NCI-H1436 treated with DMSO at 0.1 percent for 48 hours (cell line): ENCODE measurements around the gene CALD1.

ENCODE experiments used
- DNase-seq: peaks from one replicate; lab custom pipeline; 2025; lab: John Stamatoyannopoulos, UW

The CALD1 gene, protein sequence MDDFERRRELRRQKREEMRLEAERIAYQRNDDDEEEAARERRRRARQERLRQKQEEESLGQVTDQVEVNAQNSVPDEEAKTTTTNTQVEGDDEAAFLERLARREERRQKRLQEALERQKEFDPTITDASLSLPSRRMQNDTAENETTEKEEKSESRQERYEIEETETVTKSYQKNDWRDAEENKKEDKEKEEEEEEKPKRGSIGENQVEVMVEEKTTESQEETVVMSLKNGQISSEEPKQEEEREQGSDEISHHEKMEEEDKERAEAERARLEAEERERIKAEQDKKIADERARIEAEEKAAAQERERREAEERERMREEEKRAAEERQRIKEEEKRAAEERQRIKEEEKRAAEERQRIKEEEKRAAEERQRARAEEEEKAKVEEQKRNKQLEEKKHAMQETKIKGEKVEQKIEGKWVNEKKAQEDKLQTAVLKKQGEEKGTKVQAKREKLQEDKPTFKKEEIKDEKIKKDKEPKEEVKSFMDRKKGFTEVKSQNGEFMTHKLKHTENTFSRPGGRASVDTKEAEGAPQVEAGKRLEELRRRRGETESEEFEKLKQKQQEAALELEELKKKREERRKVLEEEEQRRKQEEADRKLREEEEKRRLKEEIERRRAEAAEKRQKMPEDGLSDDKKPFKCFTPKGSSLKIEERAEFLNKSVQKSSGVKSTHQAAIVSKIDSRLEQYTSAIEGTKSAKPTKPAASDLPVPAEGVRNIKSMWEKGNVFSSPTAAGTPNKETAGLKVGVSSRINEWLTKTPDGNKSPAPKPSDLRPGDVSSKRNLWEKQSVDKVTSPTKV

DNA sequence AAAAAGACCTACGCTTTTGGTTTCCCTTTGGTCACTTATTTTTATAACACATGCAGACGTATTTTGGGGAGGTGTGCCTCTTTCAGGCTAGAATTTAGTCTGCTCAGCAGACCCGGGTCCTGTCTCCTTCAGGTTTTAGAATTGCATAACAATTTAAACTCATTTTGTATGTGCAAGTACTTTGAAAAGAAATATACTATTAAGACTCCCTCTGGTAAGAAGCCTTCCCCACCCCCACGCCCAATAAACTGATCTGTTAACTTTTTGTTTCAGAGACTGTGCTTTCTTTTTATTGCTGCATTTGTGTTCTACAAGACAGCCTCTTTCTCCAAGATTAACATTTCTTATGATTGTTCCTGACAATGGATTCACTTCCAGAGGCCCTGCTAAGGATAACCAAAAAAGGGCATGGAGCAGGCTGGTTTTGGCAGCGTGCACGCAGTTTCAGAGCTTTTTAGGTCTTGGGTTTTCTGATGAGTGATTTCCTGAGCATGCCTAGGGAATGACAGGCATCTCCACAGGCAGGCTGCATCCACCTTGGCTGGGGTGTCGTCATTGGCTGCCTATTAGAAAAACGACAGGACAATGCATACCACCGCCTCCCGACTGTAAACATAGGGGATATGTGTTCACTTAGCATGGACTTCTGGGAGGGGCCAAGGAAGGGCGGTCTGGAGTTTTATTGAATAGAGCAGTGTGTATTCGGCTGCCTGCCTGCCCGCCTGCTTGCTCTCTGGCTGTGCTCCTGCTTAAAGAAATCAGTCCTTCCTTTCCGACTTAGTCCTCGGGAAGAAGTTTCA, at the start of gene CALD1:
Gene CALD1, plus strand, starts transcription at position 694 of the 800 bp plus-strand sequence. CDS start 88,100 bp downstream, outside the sequence.
- no peak for DNase-seq

DNA sequence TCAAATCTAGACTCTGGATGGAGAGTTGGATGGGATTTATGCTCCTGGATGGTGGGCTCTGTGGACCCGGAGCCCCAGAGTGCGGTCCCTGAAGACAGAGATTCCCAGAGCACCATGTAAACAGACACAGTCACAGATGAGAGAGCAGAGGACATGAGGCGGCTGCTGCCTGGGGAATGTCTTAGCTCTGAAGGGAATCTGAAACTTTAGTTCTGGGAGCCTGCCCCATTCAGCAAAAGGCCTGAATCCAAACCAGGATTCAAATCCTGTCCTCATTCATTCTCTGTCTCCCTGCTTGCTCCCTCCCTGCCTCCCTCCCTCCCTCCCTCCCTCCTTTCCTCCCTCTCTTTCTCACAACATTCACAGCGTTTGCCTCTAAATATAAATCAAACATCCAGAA, 49.5 kb upstream of the CALD1 start:
- no peak for DNase-seq

DNA sequence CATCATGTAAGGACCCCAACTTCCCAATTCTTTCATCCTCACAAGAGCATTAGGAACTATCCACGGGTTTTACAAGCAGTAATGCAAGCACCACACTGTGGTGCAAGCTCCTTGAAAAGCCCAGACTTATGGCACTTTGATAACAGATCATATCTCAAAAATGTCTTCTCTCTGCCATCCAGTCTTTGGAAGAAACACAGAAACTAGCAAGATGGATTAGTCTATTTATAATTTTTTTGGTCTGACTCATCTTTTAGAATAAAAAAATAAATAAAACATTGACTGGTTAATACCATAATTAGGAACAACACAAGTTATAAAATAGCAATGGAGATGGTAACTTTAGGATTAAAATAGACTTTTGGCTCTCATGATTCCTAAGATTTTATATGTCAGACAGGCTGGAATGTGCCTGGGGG, 49.0 kb upstream of the CALD1 start:
- DNase-seq = no peak

DNA sequence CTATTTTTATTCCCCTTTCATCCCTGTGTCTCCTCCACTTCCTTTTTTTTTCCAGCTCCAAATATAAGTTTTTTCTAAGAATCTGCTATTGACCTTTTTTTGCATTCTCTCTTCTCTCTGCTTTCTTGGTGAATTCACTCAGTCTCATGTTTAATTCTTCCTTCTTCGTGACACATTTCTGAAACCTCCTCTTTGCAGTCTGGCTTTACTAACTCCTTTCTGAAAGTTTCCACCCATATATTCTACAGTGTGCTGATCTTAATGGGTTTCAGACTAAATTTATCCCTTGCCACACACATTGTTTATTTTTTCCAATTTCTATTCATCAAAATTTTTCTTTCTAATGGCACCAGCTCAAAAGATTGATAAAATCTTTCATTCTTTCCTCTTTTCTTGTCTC, 47.8 kb upstream of the CALD1 start:
- no peak for DNase-seq

DNA sequence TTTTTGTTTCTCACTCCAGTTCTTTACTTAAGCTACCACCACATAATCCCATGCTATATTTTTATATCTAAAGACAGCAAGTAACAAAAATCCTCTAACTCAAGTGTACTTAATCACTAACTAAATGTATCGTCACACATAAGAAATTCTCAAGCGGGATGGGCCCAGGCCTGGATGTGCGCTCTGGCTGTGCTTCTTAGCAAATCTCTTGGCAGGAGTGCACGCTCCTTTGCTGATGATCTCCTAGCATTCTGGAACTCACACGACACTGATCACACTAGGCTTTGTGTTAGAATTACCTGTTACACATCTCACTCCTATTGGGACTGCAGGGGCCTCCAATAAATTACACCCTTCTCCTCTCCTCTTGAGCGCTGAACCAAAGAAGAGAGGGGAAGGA, 46.7 kb upstream of the CALD1 start:
- no peak for DNase-seq

DNA sequence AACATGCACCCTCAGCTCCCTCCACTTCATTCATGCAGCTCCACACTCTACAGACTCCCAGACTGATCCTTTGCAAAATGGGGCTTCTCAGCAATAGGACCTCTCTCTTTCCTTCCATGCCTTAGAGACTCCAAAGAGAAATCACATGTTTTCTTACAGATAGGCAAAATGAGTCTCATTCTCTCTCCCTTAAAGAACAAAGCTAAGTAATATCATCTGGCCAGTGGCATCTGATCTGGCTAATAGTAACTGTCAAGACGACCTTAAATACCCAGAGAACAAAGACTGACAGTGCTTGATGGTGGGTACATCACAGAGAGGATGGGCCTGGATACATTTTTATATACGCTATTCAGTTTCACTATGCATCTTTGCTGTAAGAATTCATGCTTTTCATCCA, 43.1 kb upstream of the CALD1 start:
- no peak for DNase-seq

DNA sequence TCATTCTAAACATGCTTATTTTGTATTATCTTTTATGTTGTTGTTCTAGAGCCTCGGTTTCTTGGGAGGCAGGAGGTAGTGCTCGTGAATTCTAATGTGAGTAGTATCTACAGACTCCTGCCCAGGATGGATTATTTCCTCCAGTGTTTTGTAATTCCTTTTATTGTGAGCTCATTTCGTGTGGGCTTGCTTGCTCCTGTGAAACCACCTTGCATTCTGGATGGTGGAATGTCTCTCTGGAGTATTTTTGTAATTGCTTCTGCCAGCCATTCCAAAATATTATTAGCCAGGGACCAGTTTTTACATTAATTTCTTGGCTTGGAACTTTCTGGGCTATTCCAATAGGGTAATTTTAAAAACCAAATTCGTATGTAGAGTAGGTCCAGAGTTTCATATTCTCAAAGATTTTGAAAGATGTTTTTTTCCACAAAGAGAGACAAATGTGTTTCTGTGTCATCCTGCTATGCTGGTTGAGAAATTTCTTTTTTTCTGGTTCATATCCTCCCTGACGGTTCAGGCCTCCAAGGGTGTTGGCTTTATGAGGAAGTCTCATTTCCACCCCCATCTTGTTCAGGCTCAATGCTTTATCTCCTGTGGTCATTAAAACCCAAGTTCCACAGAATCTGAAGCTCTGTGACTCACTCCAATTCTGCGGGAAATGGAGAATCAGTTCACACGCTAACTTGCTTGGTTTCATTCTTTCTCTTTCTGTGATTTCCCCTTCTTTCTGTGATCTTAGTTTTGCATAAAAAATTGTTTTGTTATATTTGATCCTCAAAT, 41.7 kb upstream of the CALD1 start:
- no peak for DNase-seq

DNA sequence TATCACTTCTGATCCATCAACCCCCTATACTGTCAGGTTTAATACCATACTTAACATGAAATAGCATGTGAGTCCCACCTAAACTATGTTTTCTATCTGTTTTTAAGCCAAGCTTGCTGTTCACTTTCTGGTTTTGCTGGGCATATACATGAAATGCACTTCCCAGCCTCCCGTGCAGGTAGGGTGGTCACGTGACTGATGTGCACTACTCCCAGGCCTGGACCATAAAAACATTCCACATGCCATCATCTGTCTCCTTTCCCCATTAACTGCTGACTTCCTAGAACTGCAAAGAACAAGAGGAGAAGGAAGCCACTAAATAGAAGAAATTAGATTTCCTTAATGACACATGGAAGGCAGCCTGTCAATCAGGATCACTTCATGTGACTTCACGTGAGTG, 40.1 kb upstream of the CALD1 start:
- DNase-seq = no peak

DNA sequence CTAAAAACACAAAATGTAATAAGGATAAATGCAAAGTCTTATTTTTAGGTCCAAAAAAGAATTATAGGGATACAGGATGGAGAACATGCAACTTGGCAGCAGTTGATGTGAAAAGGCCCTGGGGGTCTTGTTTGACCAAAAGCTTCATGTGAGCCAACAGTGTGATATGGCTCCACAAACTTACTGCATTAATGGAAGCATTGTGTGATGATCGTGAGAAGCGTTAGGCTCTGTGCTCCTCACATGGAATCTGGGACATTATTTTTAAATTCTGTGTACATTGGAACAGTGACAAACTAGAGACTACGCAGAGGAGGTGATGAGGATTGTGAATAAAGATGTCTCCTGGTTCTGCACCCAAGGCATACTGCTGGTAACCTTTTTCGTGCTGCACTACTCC, 39.1 kb upstream of the CALD1 start:
- no peak for DNase-seq

DNA sequence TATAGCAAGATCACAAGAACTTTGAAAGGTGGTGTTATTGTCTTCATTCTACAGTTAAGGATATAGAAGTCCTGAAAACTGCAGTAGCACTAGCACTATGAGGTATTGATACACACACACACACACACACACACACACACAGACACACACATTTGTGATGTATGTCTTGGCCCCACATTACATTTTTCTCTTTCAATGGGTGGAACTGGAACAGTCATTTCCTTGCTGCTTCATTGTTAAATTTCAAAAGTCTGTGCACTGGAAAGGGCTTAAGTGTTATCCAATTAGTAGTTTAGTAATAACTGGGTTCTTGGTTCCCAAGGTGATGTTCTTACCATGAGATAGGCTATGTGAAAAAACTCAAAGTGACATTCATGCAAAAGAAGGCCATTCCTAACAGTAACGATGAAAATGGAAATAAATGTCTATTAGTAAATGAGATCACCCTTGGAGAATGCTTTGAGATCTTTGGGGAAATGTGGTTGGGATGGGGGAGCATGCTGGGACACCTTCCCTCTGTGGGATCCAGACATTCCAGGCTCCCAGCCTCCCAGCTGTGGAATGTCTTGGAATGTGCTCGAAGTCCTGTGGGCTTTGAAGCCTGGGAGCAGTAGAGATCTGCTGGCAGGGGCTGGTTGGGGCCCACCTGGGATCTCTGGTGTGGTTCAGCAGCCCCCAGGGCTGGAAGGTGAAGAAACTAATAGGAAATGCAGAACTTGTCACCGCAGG, 37.4 kb upstream of the CALD1 start:
- DNase-seq = no peak

DNA sequence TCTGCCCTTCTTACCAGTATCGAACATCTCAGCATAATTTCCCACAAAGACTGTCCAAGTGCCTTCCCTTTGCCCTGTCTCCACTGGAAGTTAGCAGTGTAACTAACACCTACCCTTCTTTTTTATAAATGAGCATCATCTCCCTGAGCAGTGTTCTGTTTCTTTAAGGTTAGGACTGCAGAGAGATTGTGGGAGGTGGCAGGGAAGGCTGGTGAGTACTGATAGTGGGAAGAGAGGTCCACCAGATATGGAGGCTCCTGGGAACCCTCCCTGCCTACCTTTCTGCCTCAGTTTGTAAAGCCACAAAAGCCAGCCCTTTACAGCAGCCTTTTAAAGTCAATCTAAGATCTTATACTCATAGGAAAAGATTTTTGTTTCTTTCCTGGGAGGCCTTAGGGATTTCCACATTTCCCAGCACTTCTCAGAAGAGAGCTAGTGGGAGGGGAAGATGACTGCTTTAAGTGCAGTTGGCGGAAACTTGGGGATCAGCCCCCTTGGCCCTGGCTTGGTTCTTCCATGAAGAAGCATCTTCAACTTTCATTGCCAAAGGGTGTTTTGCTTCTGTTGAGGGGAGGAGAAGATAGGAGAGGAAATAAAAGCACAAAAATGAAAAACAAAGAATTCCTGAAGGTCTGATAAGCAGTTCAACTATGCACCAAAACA, 36.6 kb upstream of the CALD1 start:
- no peak for DNase-seq

DNA sequence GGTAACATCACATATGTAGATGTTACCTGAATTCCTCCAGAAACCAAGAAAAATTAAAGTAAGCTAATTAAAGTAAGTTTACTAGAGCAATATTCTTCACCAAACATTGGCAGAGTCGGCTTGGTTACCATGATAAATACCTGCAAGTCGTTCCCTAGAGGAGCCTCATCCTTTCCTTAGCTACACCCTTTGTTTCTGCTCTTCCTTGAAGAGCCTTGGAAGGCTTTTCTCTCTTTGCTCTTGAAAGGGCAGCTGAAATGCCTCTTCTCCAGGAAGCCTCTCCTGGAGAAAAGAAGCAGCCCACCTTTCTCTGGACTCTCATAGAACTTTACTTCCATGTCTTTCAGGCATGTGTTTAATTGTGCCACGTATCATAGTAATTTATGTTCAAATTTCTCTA, 34.9 kb upstream of the CALD1 start:
- DNase-seq = no peak

DNA sequence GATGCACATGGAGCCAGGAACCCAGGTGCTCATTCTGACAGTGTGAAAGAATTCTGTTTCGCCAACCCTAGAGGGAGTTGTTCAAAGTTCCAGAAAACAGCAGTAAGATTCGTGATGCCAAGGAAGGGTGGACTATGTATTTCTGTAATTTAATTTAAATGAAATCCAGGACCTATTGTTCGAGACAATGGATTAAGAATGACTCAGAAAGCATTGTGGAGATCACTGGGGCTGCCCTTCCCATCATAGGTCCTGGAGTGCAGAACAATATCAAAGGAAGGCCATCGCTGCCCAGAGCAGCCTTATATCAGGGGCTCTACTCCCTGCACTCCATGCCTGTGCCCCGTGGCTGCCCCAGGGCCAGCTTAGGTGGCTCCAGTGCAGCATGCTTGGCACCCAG, 32.1 kb upstream of the CALD1 start:
- no peak for DNase-seq

DNA sequence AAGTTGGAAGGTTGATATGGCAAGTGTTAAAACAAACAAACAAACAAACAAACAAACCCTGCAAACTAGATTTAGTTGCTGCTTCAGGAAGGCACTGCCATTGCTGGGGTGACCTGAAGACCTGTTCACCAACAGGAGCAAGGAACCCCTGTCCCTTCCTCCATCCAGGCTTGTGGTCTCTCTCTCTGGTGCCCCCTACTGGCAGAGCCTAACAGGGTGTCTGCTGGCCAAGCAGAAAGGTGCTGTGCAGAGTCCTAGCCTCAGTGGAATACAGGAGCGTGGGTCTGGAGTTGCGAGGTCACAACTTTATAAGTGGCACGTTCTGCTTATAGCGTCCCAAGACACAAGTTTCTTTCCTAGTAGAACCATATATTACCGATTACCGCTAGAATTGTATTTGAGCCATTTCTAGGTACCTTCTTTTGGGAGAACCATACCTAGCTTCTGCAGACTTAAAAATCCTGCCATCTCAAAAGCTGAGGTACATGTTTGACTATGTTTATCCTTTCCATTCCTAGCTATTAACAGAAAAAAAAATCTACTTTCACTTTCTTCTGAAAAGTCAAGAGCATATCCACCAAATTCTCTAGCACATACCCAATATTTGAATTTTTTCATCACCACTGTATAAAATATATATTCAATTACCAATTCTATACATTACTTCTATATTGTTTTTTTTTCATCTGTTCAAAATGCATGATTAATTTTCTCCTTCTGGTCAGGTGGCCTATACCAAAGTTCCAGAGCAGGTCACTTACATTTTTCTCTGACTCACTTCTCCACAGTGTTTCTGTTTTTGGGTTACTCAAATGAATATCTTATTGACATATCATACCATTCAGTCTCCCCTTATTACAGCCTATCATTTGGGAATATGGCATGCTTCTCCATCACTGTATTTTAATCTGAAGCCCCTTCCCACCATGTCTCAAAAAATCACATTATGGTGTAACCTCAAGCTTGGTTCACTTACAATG, 29.1 kb upstream of the CALD1 start:
- no peak for DNase-seq

DNA sequence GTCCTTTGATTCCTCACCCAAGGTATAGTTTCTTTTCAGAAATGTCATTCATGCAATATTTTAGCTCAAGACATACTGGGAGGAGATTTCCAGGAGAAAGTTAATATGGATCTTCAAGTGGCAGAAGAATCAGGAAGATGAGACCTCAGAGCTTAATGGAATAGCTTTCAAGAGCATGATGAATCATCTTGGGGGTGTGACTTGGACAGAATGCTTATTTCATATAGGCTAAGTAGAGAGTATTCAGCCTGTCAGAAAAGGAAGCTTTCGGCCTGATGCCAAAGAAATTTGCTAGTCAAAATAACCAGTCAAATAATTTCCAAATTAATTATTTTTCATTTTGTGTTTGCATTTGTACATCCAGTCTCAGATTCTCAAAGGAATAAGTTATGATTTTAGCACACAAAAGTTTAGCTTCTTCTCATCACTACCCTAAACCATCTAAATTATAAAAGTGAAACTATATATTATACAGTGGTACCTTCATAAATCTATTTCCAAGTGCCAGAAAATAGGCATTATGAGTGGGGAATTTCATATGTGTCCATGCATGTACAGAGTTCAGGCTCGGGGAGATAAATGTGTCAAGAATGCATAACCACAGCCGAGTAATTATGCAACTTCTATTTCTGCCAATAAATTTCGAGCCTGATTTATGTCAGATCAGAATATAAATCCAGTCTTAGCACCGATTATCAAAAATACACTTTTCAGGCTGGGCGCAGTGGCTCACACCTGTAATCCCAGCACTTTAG, 27.3 kb upstream of the CALD1 start:
- DNase-seq = no peak

DNA sequence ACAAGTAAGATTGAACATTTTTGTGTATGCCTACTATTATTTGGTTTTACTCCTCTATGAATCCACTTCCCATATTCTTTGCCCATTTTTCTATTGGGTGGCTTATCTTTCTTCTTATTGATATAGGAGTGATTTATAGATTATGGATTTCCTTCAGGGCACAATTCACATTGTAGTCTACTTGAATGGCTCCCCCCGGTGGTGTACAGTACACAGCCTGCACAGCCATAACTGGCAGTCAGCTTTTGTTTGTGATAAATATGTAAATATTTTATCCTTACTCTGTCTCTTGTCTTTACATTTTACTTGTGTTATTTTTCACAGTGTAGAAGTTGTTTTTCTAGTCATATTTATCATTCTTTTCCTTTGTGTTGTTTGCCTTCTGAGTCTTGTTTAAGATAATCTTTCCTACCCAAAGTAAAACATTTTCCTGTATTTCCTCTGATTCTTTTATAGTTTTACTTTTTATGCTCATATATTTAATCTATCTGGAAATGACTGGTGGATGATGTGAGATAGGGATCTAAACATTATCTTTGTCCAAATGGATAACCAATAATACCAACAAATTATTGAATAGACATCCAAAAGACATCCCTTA, 23.9 kb upstream of the CALD1 start:
- DNase-seq = no peak

DNA sequence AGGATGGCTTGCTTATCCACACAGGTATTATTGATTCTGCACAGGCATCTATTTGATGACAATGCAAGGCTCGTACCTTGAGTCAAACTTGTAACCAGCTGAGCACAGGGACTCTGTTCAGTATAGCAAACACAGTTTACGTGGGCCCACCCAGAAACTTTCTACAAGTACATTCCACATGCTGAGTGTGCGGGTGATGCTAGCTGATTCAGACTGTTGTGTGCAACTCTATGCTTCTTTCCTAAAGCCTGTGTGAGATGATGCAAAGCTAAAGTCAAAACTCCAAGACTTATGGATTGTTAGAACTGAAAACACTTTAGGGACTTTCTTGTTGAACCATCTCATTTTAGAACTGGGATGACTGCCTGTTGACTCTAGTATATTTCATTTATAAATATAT, 21.5 kb upstream of the CALD1 start:
- no peak for DNase-seq

DNA sequence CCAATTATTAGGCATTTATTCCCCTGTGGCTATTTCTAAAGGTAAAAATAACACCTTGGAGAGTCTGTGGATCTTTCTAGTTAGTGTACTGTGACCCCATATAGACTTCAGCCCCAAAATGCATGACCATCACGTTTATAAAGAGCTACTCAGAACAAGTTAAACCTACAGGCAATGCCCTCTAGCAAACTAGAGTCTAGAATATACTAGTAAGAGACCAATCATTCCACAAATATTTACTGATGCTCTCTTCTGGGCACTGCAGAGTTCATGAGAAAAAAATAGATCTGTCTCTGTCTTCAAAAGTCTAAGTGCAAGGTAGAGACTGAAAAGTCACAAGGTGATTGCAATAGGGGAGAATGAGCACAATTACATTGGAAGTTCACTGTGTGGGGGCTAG, 20.5 kb upstream of the CALD1 start:
- DNase-seq = no peak
